BLaER1 (cell line): Measurements from ENCODE around the gene NELFE.

Source experiments
- H3K27ac ChIP-seq: shearing (Covaris generic); formaldehyde crosslinking; 2 replicates; pipeline ENCODE4 v1.8.1; 2022
- H3K27me3 ChIP-seq: shearing (Covaris generic); formaldehyde crosslinking; 2 replicates; pipeline ENCODE4 v1.8.1; 2022
- H3K36me3 ChIP-seq: shearing (Covaris generic); formaldehyde crosslinking; 2 replicates; pipeline ENCODE4 v1.8.1; 2022
- H3K4me1 ChIP-seq: shearing (Covaris generic); formaldehyde crosslinking; 2 replicates; pipeline ENCODE4 v1.8.1; 2022
- H3K4me2 ChIP-seq: shearing (Covaris generic); formaldehyde crosslinking; 2 replicates; pipeline ENCODE4 v1.8.1; 2022
- H3K4me3 ChIP-seq: shearing (Covaris generic); formaldehyde crosslinking; 2 replicates; pipeline ENCODE4 v1.8.1; 2022
- H3K9ac ChIP-seq: shearing (Covaris generic); formaldehyde crosslinking; 2 replicates; pipeline ENCODE4 v1.8.1; 2022
- H3K9me3 ChIP-seq: shearing (Covaris generic); formaldehyde crosslinking; 2 replicates; pipeline ENCODE4 v1.8.1; 2022
- H4K20me1 ChIP-seq: shearing (Covaris generic); formaldehyde crosslinking; 2 replicates; pipeline ENCODE4 v1.8.1; 2022
- Cebpa-rat ChIP-seq: shearing (Covaris generic); IDR thresholded peaks from 2 replicates; pipeline ENCODE4 v1.8.1; 2022

NELFE gene

GRCh38 chr6:31930962-31931361, 27.8 kb downstream of the NELFE start:
- Histone ChIP-seq H3K36me3 (no peaks in the 10 kb centered on the region), H3K4me2 (no peak overlapping the region), H3K9ac (no peak overlapping the region), H3K9me3 (no peaks in the 10 kb centered on the region), H3K4me3 (no peak overlapping the region), H4K20me1 (no peaks in the 10 kb centered on the region), H3K27ac (no peak overlapping the region), H3K4me1 (peaks cover 2% of the 10 kb centered on the region), H3K27me3 (no peaks in the 10 kb centered on the region)
- no peak for TF ChIP-seq Cebpa-rat

- Histone ChIP-seq H3K36me3 (no peaks in the 10 kb centered on the region), H4K20me1 (no peaks in the 10 kb centered on the region), H3K9ac (no peak overlapping the region), H3K27ac (no peak overlapping the region), H3K9me3 (no peaks in the 10 kb centered on the region), H3K4me3 (no peak overlapping the region), H3K27me3 (no peaks in the 10 kb centered on the region), H3K4me1 (no peaks in the 10 kb centered on the region), H3K4me2 (no peak overlapping the region)
- TF ChIP-seq Cebpa-rat = no peak
Measured at GRCh38 chr6:31928672-31928939, 30.2 kb downstream of the NELFE start.

DNA sequence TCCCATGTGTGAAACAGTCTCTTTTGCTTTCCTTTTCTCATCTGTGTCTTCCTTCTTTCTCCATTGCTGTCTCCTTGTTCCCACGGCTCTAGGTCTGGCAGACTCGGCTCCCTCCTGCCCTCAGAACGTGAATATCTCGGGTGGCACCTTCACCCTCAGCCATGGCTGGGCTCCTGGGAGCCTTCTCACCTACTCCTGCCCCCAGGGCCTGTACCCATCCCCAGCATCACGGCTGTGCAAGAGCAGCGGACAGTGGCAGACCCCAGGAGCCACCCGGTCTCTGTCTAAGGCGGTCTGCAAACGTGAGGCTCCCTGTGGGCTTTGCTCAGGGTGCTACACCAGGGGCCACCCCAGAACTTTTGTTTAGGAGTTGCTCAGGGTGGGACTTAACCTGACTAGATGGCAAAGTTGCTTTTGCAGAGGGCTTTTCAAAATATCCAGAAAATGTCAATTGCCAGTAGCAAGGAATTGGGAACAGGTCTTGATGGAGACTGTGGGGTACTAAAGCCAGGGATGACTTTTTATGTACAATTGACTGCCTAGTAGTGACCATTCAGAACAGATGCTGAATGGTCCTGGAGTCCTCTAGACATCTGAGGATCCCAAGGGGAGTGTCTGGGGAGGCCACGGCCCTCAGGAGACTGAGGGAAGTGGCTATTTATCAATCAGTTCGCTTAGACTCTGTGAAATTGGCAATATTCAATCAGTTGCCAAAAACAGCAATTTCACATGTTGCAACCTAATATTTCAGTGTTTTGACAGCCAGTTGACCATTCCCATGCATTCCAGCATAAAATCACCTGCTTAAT, 30.7 kb downstream of the NELFE start:
- Histone ChIP-seq H4K20me1 (no peaks in the 10 kb centered on the region), H3K4me1 (no peaks in the 10 kb centered on the region), H3K36me3 (no peaks in the 10 kb centered on the region), H3K4me3 (no peak overlapping the region), H3K9me3 (no peaks in the 10 kb centered on the region), H3K9ac (no peak overlapping the region), H3K4me2 (no peak overlapping the region), H3K27ac (no peak overlapping the region), H3K27me3 (no peaks in the 10 kb centered on the region)
- no peak for TF ChIP-seq Cebpa-rat

- no peak within 1 kb of the TSS for H3K9ac ChIP-seq
- H3K4me3 ChIP-seq = no peak within 1 kb of the TSS
- H3K9me3 ChIP-seq = no peaks in the 10 kb centered on the region
- H3K4me2 ChIP-seq = no peak within 1 kb of the TSS
- H3K27ac ChIP-seq = no peak within 1 kb of the TSS
- H3K36me3 ChIP-seq = no peaks in the 10 kb centered on the region
- no peak for TF ChIP-seq Cebpa-rat
- H3K4me1 ChIP-seq = no peaks in the 10 kb centered on the region
- H3K27me3 ChIP-seq = no peaks in the 10 kb centered on the region
- H4K20me1 ChIP-seq = no peaks in the 10 kb centered on the region
Measured at GRCh38 chr6:31927242-31927862, 31.4 kb downstream of the NELFE start, which contains the start of gene C2. Gene C2, plus strand, starts transcription at chr6:31927717. Its CDS starts 36 bp downstream, at chr6:31927753.

GRCh38 chr6:31922942-31923341, 35.8 kb downstream of the NELFE start:
- no peak overlapping the region for H3K27ac ChIP-seq
- no peaks in the 10 kb centered on the region for H3K27me3 ChIP-seq
- no peak for TF ChIP-seq Cebpa-rat
- H3K36me3 ChIP-seq = no peaks in the 10 kb centered on the region
- H3K4me3 ChIP-seq = no peak overlapping the region
- H3K4me1 ChIP-seq = no peaks in the 10 kb centered on the region
- H3K4me2 ChIP-seq = no peak overlapping the region
- no peaks in the 10 kb centered on the region for H3K9me3 ChIP-seq
- H3K9ac ChIP-seq = no peak overlapping the region
- no peaks in the 10 kb centered on the region for H4K20me1 ChIP-seq

DNA sequence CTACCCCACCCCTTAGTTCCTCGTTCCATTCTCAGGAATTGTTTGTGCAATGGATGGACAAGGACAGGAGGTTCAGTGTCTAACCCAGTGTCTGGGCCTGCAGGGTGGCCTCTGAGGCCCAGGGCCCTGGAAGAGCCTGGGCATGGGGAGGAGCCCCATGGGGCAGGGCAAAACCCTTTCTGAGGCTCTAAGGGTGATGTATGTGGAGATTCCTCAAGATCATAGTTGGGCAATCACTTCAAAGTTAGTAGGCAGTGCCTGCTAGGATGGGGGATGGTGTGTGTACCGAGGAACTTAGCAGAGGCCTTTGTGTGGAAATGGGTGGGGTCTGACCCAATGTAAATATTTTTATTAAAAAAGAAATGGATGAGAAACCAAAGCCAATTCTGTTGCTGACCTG, 38.0 kb downstream of the NELFE start:
- H3K4me2 ChIP-seq = no peak overlapping the region
- no peak overlapping the region for H3K4me3 ChIP-seq
- H3K4me1 ChIP-seq = no peaks in the 10 kb centered on the region
- no peak overlapping the region for H3K27ac ChIP-seq
- no peaks in the 10 kb centered on the region for H4K20me1 ChIP-seq
- no peaks in the 10 kb centered on the region for H3K27me3 ChIP-seq
- no peak overlapping the region for H3K9ac ChIP-seq
- no peaks in the 10 kb centered on the region for H3K9me3 ChIP-seq
- TF ChIP-seq Cebpa-rat = no peak
- no peaks in the 10 kb centered on the region for H3K36me3 ChIP-seq

DNA sequence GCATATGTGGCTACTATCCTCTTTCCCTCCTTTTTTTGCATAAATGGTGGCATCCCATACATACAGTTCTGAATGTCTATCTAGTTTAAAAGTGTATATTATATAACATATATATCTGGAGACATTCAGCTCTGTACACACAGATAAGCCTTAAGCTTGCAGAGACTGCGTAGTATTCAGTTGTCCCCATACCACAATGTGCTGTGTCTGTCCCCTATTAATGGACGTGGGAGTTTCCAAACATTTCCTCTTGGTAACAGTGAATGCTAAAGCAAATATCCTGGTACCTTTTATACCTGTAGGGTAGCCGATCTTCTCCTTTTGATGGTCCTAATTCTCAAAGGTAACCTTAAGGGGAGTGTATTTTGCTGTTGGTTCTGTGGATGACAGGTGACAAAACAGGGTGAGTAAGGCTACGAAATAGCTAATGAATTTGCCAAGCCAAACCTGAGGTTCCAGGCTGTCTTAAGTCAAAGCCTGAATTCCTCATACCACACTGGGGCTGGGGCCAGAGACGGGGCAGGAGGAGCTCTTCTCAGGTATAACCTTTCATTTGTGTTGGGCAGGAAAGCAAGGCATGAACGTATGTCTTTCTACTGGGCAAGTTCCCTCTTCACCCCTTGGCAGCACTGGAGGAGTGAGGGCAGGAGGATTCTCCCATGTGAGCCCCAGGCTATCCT, 39.0 kb downstream of the NELFE start:
- no peaks in the 10 kb centered on the region for H3K9me3 ChIP-seq
- no peaks in the 10 kb centered on the region for H3K36me3 ChIP-seq
- H4K20me1 ChIP-seq = no peaks in the 10 kb centered on the region
- no peak overlapping the region for H3K4me2 ChIP-seq
- no peaks in the 10 kb centered on the region for H3K27me3 ChIP-seq
- no peak overlapping the region for H3K9ac ChIP-seq
- H3K27ac ChIP-seq = no peak overlapping the region
- H3K4me1 ChIP-seq = no peaks in the 10 kb centered on the region
- no peak overlapping the region for H3K4me3 ChIP-seq
- TF ChIP-seq Cebpa-rat = no peak

- no peak overlapping the region for H3K27ac ChIP-seq
- no peak for TF ChIP-seq Cebpa-rat
- no peaks in the 10 kb centered on the region for H3K36me3 ChIP-seq
- H3K27me3 ChIP-seq = no peaks in the 10 kb centered on the region
- H3K9ac ChIP-seq = no peak overlapping the region
- no peaks in the 10 kb centered on the region for H3K9me3 ChIP-seq
- H3K4me2 ChIP-seq = no peak overlapping the region
- no peaks in the 10 kb centered on the region for H4K20me1 ChIP-seq
- no peak overlapping the region for H3K4me3 ChIP-seq
- no peaks in the 10 kb centered on the region for H3K4me1 ChIP-seq
Measured at GRCh38 chr6:31918069-31918720, 40.6 kb downstream of the NELFE start.

GRCh38 chr6:31915756-31916155, 43.0 kb downstream of the NELFE start:
- Histone ChIP-seq H3K4me1 (no peaks in the 10 kb centered on the region), H3K9me3 (no peaks in the 10 kb centered on the region), H3K27ac (no peak overlapping the region), H3K27me3 (no peaks in the 10 kb centered on the region), H3K4me3 (no peak overlapping the region), H3K4me2 (no peak overlapping the region), H4K20me1 (no peaks in the 10 kb centered on the region), H3K36me3 (no peaks in the 10 kb centered on the region), H3K9ac (no peak overlapping the region)
- no peak for TF ChIP-seq Cebpa-rat

- Histone ChIP-seq H3K36me3 (no peaks in the 10 kb centered on the region), H4K20me1 (no peaks in the 10 kb centered on the region), H3K27me3 (no peaks in the 10 kb centered on the region), H3K4me2 (no peak overlapping the region), H3K4me3 (no peak overlapping the region), H3K4me1 (no peaks in the 10 kb centered on the region), H3K27ac (no peak overlapping the region), H3K9ac (no peak overlapping the region), H3K9me3 (no peaks in the 10 kb centered on the region)
- no peak for TF ChIP-seq Cebpa-rat
Measured at GRCh38 chr6:31915351-31915750, 43.4 kb downstream of the NELFE start.
